ENCODE measurements around the gene TMEM52. TPM values are rescaled to one million over a fixed set of nuclear protein-coding genes. Genes with fewer than 3 reads are reported as not detected.

The TMEM52 gene
- total RNA-seq, 2 donors from 2014 or later, result 3.5 to 9.8 TPM

DNA sequence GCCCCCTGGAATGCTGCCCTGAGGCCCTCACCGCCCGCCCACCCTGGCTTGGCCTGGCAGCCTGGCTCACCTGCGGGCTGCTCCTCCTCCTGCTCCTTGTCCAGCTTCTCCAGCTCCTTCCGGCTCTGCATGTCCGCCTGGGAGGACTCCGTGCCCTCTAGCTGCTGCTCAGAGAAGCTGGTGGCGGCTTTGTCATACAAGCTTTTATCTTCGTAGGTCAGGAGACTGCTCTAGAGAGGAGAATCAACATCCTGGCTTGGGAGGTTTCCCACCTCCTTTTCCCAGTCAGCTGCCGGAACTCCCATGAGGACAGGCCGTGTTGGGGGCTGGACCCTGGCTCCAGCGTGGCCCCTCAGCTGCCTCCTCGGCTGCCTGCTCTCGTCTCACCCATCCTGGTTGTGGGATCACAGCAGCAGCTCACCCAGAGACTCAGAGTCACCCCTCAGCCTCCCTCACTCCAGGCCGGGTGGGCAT, 36.6 kb upstream of the TMEM52 start:
- intact Hi-C loops (cut with DNase I), result no loop called here
- H3K36me3 ChIP-seq, result no peaks in the 10 kb centered on the region
- TF ChIP-seq, protein P1, sequence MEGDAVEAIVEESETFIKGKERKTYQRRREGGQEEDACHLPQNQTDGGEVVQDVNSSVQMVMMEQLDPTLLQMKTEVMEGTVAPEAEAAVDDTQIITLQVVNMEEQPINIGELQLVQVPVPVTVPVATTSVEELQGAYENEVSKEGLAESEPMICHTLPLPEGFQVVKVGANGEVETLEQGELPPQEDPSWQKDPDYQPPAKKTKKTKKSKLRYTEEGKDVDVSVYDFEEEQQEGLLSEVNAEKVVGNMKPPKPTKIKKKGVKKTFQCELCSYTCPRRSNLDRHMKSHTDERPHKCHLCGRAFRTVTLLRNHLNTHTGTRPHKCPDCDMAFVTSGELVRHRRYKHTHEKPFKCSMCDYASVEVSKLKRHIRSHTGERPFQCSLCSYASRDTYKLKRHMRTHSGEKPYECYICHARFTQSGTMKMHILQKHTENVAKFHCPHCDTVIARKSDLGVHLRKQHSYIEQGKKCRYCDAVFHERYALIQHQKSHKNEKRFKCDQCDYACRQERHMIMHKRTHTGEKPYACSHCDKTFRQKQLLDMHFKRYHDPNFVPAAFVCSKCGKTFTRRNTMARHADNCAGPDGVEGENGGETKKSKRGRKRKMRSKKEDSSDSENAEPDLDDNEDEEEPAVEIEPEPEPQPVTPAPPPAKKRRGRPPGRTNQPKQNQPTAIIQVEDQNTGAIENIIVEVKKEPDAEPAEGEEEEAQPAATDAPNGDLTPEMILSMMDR (IDR thresholded peaks at IDR 0.05), result no peak
- no peak overlapping the region for H3K9ac ChIP-seq (ENCODE audit: low read depth in 2 of 2, low read length in 2 of 2)
- H3K4me3 ChIP-seq, result no peak overlapping the region
- no peak overlapping the region for H3K27ac ChIP-seq
- no peaks in the 10 kb centered on the region for H3K27me3 ChIP-seq
- no peak for DNase-seq
- H3K4me1 ChIP-seq, result no peaks in the 10 kb centered on the region
- H3K9me3 ChIP-seq, result no peaks in the 10 kb centered on the region

DNA sequence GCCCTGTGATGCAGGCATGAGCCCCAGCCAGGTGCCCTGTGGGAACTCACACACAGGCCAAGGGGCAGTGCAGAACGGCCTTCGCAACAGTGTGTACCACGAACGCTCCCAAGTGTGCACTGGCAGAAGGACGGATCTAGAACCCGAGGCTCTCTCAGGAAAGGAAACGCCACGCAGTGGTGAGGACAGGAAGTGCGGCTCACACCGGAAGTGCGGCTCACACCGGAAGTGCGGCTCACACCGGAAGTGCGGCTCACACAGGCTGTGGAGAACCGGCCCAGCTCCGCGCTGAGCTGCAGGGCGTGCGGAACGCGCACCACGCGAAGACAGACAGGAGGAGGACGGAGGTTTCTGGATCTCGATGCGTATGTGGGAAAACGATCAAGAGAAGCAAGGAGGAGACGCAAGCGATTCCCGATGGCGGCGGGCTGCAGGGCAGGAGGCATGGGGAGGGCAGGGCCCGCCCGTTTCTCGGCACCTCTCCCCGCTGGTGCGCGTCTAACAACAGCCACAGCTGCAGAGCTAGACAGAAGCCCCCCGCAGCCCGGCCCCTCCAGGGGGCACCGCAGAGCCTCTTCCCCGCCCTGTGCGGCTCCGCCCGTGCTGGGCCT, 35.9 kb upstream of the TMEM52 start:
- H3K27ac ChIP-seq, result no peak overlapping the region
- TF ChIP-seq, protein P1 (IDR thresholded peaks at IDR 0.05), result no peak
- no peak overlapping the region for H3K9ac ChIP-seq (ENCODE audit: low read depth in 2 of 2, low read length in 2 of 2)
- H3K27me3 ChIP-seq, result no peaks in the 10 kb centered on the region
- H3K4me3 ChIP-seq, result no peak overlapping the region
- intact Hi-C loops (cut with DNase I), result no loop called here
- no peak for DNase-seq
- no peaks in the 10 kb centered on the region for H3K4me1 ChIP-seq
- H3K36me3 ChIP-seq, result no peaks in the 10 kb centered on the region
- no peaks in the 10 kb centered on the region for H3K9me3 ChIP-seq

DNA sequence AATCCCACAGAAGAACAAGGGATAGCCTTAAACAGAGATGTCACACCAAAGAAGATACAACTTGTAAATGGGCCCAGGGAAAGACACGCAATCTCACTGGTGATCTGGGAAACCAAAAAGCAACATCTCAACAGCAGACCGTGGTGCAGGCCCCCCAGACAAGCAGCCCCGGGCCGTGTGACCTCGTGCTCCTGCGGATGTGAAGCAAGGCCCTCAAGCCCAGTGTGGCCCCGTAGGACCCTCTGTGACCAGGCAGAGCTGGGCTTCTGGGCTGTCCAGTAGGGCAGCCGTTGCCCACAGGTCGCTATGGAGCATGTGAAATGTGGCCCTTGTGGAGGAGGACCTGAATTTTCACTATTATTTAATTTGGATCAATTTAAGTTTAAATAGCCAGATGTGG, 34.9 kb upstream of the TMEM52 start:
- H3K27ac ChIP-seq, result no peak overlapping the region
- no peaks in the 10 kb centered on the region for H3K4me1 ChIP-seq
- H3K9ac ChIP-seq (ENCODE audit: low read depth in 2 of 2, low read length in 2 of 2), result no peak overlapping the region
- no peak overlapping the region for H3K4me3 ChIP-seq
- TF ChIP-seq, protein P1 (IDR thresholded peaks at IDR 0.05), result no peak
- no peak for DNase-seq
- no peaks in the 10 kb centered on the region for H3K9me3 ChIP-seq
- H3K27me3 ChIP-seq, result no peaks in the 10 kb centered on the region
- H3K36me3 ChIP-seq, result no peaks in the 10 kb centered on the region
- intact Hi-C loops (cut with DNase I), result no loop called here

DNA sequence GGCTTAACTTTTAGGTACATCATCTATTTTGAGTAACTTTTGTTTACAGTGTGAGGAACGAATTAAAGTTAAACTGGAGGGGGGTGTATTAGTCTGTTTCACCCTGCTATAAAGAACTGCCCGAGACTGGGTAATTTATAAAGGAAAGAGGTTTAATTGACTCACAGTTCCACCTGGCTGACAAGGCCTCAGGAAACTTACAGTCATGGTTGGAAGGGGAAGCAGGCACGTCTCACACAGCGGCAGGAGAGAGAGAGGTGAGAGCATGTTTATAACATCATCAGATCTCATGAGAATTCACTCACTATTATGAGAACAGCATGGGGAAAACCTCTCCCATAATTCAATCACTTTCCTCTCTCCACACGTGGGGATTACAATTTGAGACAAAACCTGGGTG, 31.9 kb upstream of the TMEM52 start:
- no peak for DNase-seq
- no peaks in the 10 kb centered on the region for H3K9me3 ChIP-seq
- no peak overlapping the region for H3K9ac ChIP-seq (ENCODE audit: low read depth in 2 of 2, low read length in 2 of 2)
- intact Hi-C loops (cut with DNase I), result no loop called here
- no peak overlapping the region for H3K27ac ChIP-seq
- TF ChIP-seq, protein P1 (IDR thresholded peaks at IDR 0.05), result no peak
- no peaks in the 10 kb centered on the region for H3K27me3 ChIP-seq
- H3K36me3 ChIP-seq, result no peaks in the 10 kb centered on the region
- H3K4me1 ChIP-seq, result no peaks in the 10 kb centered on the region
- H3K4me3 ChIP-seq, result no peak overlapping the region

DNA sequence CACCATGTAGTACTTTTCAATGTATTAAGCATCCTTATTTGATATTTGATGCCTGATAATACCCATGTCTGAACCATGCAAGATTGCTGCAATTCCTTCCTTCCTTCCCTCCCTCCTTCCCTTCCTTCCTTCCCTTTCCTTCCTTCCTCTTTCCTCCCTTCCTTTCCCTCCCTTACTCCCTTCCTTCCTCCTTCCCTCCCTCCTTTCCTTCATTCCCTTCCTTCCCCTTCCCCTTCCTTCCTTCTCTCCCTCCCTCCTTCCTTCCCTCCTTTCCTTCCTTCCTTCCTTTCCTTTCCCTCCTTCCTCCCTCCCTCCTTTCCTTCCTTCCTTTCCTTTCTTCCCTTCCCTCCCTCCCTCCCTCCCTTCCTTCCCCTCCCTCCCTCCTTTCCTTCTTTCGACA, 29.7 kb upstream of the TMEM52 start:
- H3K27ac ChIP-seq, result no peak overlapping the region
- H3K4me1 ChIP-seq, result no peaks in the 10 kb centered on the region
- no peak overlapping the region for H3K9ac ChIP-seq (ENCODE audit: low read depth in 2 of 2, low read length in 2 of 2)
- TF ChIP-seq, protein P1 (IDR thresholded peaks at IDR 0.05), result no peak
- no peaks in the 10 kb centered on the region for H3K9me3 ChIP-seq
- no peaks in the 10 kb centered on the region for H3K36me3 ChIP-seq
- no peaks in the 10 kb centered on the region for H3K27me3 ChIP-seq
- H3K4me3 ChIP-seq, result no peak overlapping the region
- intact Hi-C loops (cut with DNase I), result no loop called here
- no peak for DNase-seq

All from colonic mucosa (tissue), 4 donors.